Trophoblast cell (in vitro differentiated cells and primary cell): Measurements from ENCODE around the gene KDM4C.
A peak's percentile ranks its signal among the peaks of the same experiment; 100 is the strongest.

Experiments
- DNase-seq, 2 donors: peaks; one replicate each; pipeline ENCODE4 v3.0.0-alpha.2; 2016
- H2AFZ ChIP-seq: 2 replicates; pipeline ENCODE4 v1.6.1; 2013; ENCODE audit warnings: low read length, moderate library complexity, mild to moderate bottlenecking; ENCODE audit not compliant: insufficient read depth, poor library complexity
- H2AK5ac ChIP-seq: 2 replicates; pipeline ENCODE4 v1.6.1; 2013; ENCODE audit warnings: mild to moderate bottlenecking, low read length
- H2BK120ac ChIP-seq: 2 replicates; pipeline ENCODE4 v1.6.1; 2013; ENCODE audit warnings: low read length, mild to moderate bottlenecking, moderate library complexity; ENCODE audit not compliant: insufficient read depth, poor library complexity
- H2BK12ac ChIP-seq: 2 replicates; pipeline ENCODE4 v1.6.1; 2013; ENCODE audit warnings: mild to moderate bottlenecking, low read length, moderate library complexity
- H2BK5ac ChIP-seq: 2 replicates; pipeline ENCODE4 v1.6.1; 2013; ENCODE audit warnings: low read length, low read depth, moderate library complexity, mild to moderate bottlenecking; ENCODE audit not compliant: poor library complexity
- H3K14ac ChIP-seq: 2 replicates; pipeline ENCODE4 v1.6.1; 2013; ENCODE audit warnings: mild to moderate bottlenecking, low read length
- H3K18ac ChIP-seq: 2 replicates; pipeline ENCODE4 v1.6.1; 2013; ENCODE audit warnings: mild to moderate bottlenecking, low read length
- H3K23ac ChIP-seq: 2 replicates; pipeline ENCODE4 v1.6.1; 2013; ENCODE audit warnings: low read length
- H3K27ac ChIP-seq: 2 replicates; pipeline ENCODE4 v1.5.1; 2013; ENCODE audit warnings: low read depth, mild to moderate bottlenecking, inconsistent platforms, low read length, moderate library complexity
- H3K27me3 ChIP-seq: 2 replicates; pipeline ENCODE4 v1.6.1; 2013; ENCODE audit warnings: inconsistent platforms, mild to moderate bottlenecking, low read length, moderate library complexity; ENCODE audit not compliant: insufficient read depth
- H3K36me3 ChIP-seq, 2 experiments: 1 replicate in 1 of 2; 2 replicates in 1 of 2; pipeline ENCODE4 v1.6.1; 2013; ENCODE audit warnings: low read length in 2 of 2, mild to moderate bottlenecking in 2 of 2, moderate library complexity in 1 of 2; ENCODE audit not compliant: insufficient read depth in 2 of 2, control insufficient read depth in 1 of 2
- H3K4ac ChIP-seq: 2 replicates; pipeline ENCODE4 v1.6.1; 2013; ENCODE audit warnings: low read depth, mild to moderate bottlenecking, low read length, moderate library complexity
- H3K4me1 ChIP-seq, 2 experiments: 1 replicate in 1 of 2; 2 replicates in 1 of 2; pipeline ENCODE4 v1.6.1; 2013; ENCODE audit warnings: low read length in 2 of 2, mild to moderate bottlenecking in 2 of 2, moderate library complexity in 1 of 2; ENCODE audit not compliant: insufficient read depth in 2 of 2, control insufficient read depth in 1 of 2
- H3K4me2 ChIP-seq: 2 replicates; pipeline ENCODE4 v1.6.1; 2013; ENCODE audit warnings: inconsistent platforms, mild to moderate bottlenecking, low read length, moderate library complexity
- H3K4me3 ChIP-seq: 2 replicates; pipeline ENCODE4 v1.5.1; 2013; ENCODE audit warnings: mild to moderate bottlenecking, low read depth, low read length, inconsistent platforms
- H3K79me1 ChIP-seq: one replicate; pipeline ENCODE4 v1.6.1; 2013; ENCODE audit warnings: low read length
- H3K79me2 ChIP-seq: 2 replicates; pipeline ENCODE4 v1.6.1; 2013; ENCODE audit warnings: low read length, mild to moderate bottlenecking; ENCODE audit not compliant: control insufficient read depth, insufficient read depth, poor library complexity
- H3K9ac ChIP-seq: 2 replicates; pipeline ENCODE4 v1.6.1; 2013; ENCODE audit warnings: mild to moderate bottlenecking, low read length
- H3K9me3 ChIP-seq: 2 replicates; pipeline ENCODE4 v1.6.1; 2013; ENCODE audit warnings: low read depth, mild to moderate bottlenecking, control low read depth, inconsistent platforms, low read length; ENCODE audit not compliant: insufficient read depth
- H4K12ac ChIP-seq: 2 replicates; pipeline ENCODE4 v1.6.1; 2013; ENCODE audit warnings: low read depth, mild to moderate bottlenecking, low read length, moderate library complexity
- H4K8ac ChIP-seq: 2 replicates; pipeline ENCODE4 v1.6.1; 2013; ENCODE audit warnings: low read depth, mild to moderate bottlenecking, low read length, moderate library complexity
- H4K91ac ChIP-seq: one replicate; pipeline ENCODE4 v1.6.1; 2013; ENCODE audit warnings: low read depth, mild to moderate bottlenecking, low read length, moderate library complexity
- WGBS: extraction: QIAGEN DNeasy Blood & Tissue Kit; methylation state at CpG from one replicate; pipeline ENCODE4 v1.1.7; 2013; ENCODE audit warnings: missing lambda C conversion rate; ENCODE audit not compliant: insufficient read length, insufficient coverage; ENCODE audit errors: extremely low coverage; 5-methylcytosine and 5-hydroxymethylcytosine counted together

The KDM4C gene

DNA sequence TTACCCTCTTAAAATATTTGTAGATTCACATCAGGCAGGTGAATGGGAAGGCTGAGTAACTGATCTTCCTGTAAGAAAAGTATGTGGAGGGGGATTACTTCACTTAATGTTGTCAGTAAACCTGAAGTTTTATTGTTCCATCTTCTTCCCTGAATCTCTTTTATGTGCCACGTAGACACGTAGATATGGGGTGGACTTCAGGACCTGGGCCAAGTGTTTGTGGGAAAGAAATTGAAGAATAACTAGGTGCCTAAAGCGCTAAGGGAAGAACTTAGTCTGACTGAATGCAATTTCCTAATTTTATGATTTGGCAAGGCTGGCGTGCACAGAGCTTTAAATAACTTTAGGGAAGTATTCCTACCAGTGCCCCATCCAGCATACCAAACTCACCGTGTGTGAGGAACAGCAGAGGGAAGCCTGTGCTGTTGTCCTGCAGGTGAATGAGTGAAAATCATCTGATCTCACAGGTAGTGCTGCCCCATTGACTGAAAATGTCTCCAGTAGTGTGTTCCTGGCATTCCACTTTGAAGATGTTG lies 323.4 kb downstream of the KDM4C start:
- H3K18ac ChIP-seq: no peak overlapping the region
- H3K4me2 ChIP-seq: no peak overlapping the region
- H3K14ac ChIP-seq: no peak overlapping the region
- H2AK5ac ChIP-seq: no peak overlapping the region
- H3K79me2 ChIP-seq: no peaks in the 10 kb centered on the region
- H4K91ac ChIP-seq: no peak overlapping the region
- H2BK12ac ChIP-seq: no peak overlapping the region
- no peak overlapping the region for H4K12ac ChIP-seq
- no peak overlapping the region for H2AFZ ChIP-seq
- H3K9ac ChIP-seq: no peak overlapping the region
- no peak overlapping the region for H2BK5ac ChIP-seq
- H3K23ac ChIP-seq: no peak overlapping the region
- no peak for DNase-seq
- H3K27me3 ChIP-seq: no peaks in the 10 kb centered on the region
- H3K9me3 ChIP-seq: no peaks in the 10 kb centered on the region
- no peak overlapping the region for H3K4me3 ChIP-seq
- no peaks in the 10 kb centered on the region for H3K36me3 ChIP-seq
- no peak overlapping the region for H2BK120ac ChIP-seq
- H3K79me1 ChIP-seq: no peaks in the 10 kb centered on the region
- WGBS: no CpG with 5 or more reads among the region's 5 CpGs
- no peak overlapping the region for H3K27ac ChIP-seq
- no peak overlapping the region for H3K4ac ChIP-seq
- peaks cover 0 to under 1% of the 10 kb centered on the region in 2 experiments for H3K4me1 ChIP-seq
- H4K8ac ChIP-seq: no peak overlapping the region

DNA sequence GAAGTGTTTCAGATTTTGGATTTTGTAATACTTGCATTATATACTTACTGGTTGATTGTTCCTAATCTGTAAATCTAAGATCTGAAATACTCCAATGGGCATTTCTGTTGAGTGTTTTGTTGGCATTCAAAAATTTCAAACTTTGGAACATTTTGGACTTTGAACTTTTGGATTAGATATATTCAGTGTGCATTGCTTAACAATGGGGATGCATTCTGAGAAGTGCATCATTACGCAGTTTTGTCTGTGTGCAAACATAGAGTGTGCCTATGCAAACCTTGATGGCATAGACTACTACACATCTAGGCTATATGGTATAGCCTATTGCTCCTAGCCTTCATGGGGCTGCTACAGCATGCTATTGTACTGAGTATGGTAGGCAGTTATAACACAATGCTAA lies 325.4 kb downstream of the KDM4C start:
- Histone ChIP-seq H3K4me3 (no peak overlapping the region), H3K36me3 (no peaks in the 10 kb centered on the region), H2BK5ac (no peak overlapping the region), H3K4me1 (peaks cover 6 to 7% of the 10 kb centered on the region in 2 experiments), H3K27ac (no peak overlapping the region), H3K4ac (no peak overlapping the region), H4K8ac (no peak overlapping the region), H3K9me3 (no peaks in the 10 kb centered on the region), H4K12ac (no peak overlapping the region), H3K79me2 (no peaks in the 10 kb centered on the region), H2BK120ac (no peak overlapping the region), H4K91ac (no peak overlapping the region), H2AK5ac (no peak overlapping the region), H3K4me2 (no peak overlapping the region), H3K18ac (no peak overlapping the region), H3K79me1 (peaks cover 2% of the 10 kb centered on the region), H3K27me3 (no peaks in the 10 kb centered on the region), H3K9ac (no peak overlapping the region), H2AFZ (no peak overlapping the region), H3K14ac (no peak overlapping the region), H2BK12ac (no peak overlapping the region), H3K23ac (no peak overlapping the region)
- no peak for DNase-seq
- no CpG with 5 or more reads among the region's 1 CpG for WGBS

DNA sequence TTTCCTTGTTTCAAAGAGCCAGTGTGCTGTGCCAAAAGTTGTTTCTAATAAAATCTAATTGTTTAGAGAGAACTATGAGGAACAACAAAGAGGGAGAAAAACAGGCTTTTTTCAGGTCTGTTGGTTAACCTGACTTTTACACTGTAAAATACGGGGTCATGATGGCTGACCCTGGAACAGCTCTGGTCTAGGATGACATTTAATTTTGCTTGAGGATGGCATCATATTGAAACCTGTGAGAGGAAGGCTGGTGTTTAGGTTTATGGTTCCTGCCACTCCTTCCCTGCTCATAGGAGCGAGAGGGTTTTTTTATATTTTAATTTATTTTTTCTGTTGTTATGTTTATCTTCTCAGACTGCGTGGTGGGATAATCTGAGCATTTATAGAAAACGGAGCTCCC lies 327.6 kb downstream of the KDM4C start:
- no peaks in the 10 kb centered on the region for H3K9me3 ChIP-seq
- no peaks in the 10 kb centered on the region for H3K79me2 ChIP-seq
- H3K36me3 ChIP-seq: no peaks in the 10 kb centered on the region
- H3K23ac ChIP-seq: no peak overlapping the region
- DNase-seq: no peak
- H2AK5ac ChIP-seq: no peak overlapping the region
- peaks cover 2% of the 10 kb centered on the region for H3K79me1 ChIP-seq
- no peak overlapping the region for H3K4me2 ChIP-seq
- H3K4me1 ChIP-seq: peaks cover 6 to 9% of the 10 kb centered on the region in 2 experiments
- H4K8ac ChIP-seq: no peak overlapping the region
- no peak overlapping the region for H3K14ac ChIP-seq
- H3K18ac ChIP-seq: no peak overlapping the region
- H2BK5ac ChIP-seq: no peak overlapping the region
- H4K91ac ChIP-seq: no peak overlapping the region
- H2BK12ac ChIP-seq: no peak overlapping the region
- no peak overlapping the region for H3K4ac ChIP-seq
- no peak overlapping the region for H2AFZ ChIP-seq
- H2BK120ac ChIP-seq: no peak overlapping the region
- no peak overlapping the region for H3K9ac ChIP-seq
- no peaks in the 10 kb centered on the region for H3K27me3 ChIP-seq
- no peak overlapping the region for H4K12ac ChIP-seq
- no CpG with 5 or more reads among the region's 4 CpGs for WGBS
- no peak overlapping the region for H3K4me3 ChIP-seq
- no peak overlapping the region for H3K27ac ChIP-seq

DNA sequence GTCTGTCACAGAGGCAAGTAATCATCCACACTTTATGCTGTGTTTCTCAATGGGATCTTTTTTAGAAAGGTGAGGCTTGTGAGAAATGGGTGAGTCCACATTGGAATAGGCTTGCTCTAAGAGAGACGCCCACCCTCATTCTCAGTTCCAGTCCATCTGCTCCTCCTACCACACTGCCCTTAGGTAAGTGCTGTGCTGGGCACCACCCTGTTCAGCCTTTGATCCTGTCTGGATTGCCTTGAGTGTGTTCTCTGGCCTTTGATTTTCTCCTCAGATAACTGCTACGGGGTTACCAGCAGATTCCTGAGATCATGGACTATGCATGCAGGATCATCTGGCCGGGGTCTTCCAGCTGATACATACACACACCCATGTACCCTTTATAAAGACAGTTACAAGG lies 328.6 kb downstream of the KDM4C start:
- no peak overlapping the region for H3K4me2 ChIP-seq
- H3K4me3 ChIP-seq: no peak overlapping the region
- H2AFZ ChIP-seq: no peak overlapping the region
- no peak overlapping the region for H3K4ac ChIP-seq
- H3K79me1 ChIP-seq: peaks cover 2% of the 10 kb centered on the region
- H3K14ac ChIP-seq: no peak overlapping the region
- no peak overlapping the region for H3K9ac ChIP-seq
- H3K9me3 ChIP-seq: no peaks in the 10 kb centered on the region
- no peaks in the 10 kb centered on the region for H3K79me2 ChIP-seq
- no peak overlapping the region for H2BK120ac ChIP-seq
- H3K4me1 ChIP-seq: peaks cover 6 to 9% of the 10 kb centered on the region in 2 experiments
- H3K27me3 ChIP-seq: no peaks in the 10 kb centered on the region
- no peak overlapping the region for H4K12ac ChIP-seq
- H2BK12ac ChIP-seq: peak overlapping the region; percentile 65
- no peak overlapping the region for H2BK5ac ChIP-seq
- H3K36me3 ChIP-seq: no peaks in the 10 kb centered on the region
- H4K91ac ChIP-seq: no peak overlapping the region
- no peak overlapping the region for H4K8ac ChIP-seq
- no peak overlapping the region for H3K18ac ChIP-seq
- H3K27ac ChIP-seq: no peak overlapping the region
- no CpG with 5 or more reads among the region's 3 CpGs for WGBS
- no peak overlapping the region for H2AK5ac ChIP-seq
- no peak for DNase-seq
- no peak overlapping the region for H3K23ac ChIP-seq
